Activated T-cell treated with anti-CD3 and anti-CD28 coated beads, Interleukin-2, amount 50 U/mL, for 4 hours (primary cell): ENCODE measurements around the gene PRKG1. TPM values are rescaled to one million over a fixed set of nuclear protein-coding genes. Genes with fewer than 3 reads are reported as not detected.

Source experiments
- ATAC-seq, 2 donors: fragments of 200-7000 bp; cut with Tn5 transposase; one replicate each; pipeline ENCODE4 v1.10.0; 2021
- DNase-seq: peaks from one replicate; pipeline ENCODE4 v3.0.0-alpha.2; 2020
- H3K27me3 Mint-ChIP-seq: one replicate; pipeline ENCODE4 v1.8.0; 2021; ENCODE audit warnings: low read depth, mixed read lengths
- H3K36me3 Mint-ChIP-seq: one replicate; pipeline ENCODE4 v1.8.0; 2022; ENCODE audit warnings: mixed read lengths; ENCODE audit not compliant: insufficient read depth
- H3K4me1 Mint-ChIP-seq: one replicate; pipeline ENCODE4 v1.8.0; 2021; ENCODE audit warnings: low read depth, mixed read lengths
- H3K4me3 Mint-ChIP-seq: one replicate; pipeline ENCODE4 v1.8.0; 2021; ENCODE audit warnings: mild to moderate bottlenecking, moderate library complexity, mixed read lengths
- H3K9me3 Mint-ChIP-seq: one replicate; pipeline ENCODE4 v1.8.0; 2021; ENCODE audit warnings: mixed read lengths
- total RNA-seq, 3 donors: library from RNA; stranded (reverse); gene quantifications; one replicate each; pipeline ENCODE4 v1.2.1, GENCODE V29; 2021

Gene PRKG1
- total RNA-seq, 3 donors from 2014 or later, result 0.08 TPM; not detected in 2

GRCh38 chr10:51297438-51297837, 223.2 kb downstream of the PRKG1 start:
- Mint-ChIP-seq H3K27me3 (no peaks in the 10 kb centered on the region), H3K36me3 (no peaks in the 10 kb centered on the region), H3K9me3 (peaks cover 4% of the 10 kb centered on the region), H3K4me3 (no peak overlapping the region), H3K4me1 (no peaks in the 10 kb centered on the region)
- ATAC-seq (no peak), DNase-seq (no peak)

GRCh38 chr10:51300617-51301304, 226.5 kb downstream of the PRKG1 start:
- no peaks in the 10 kb centered on the region for H3K36me3 Mint-ChIP-seq
- DNase-seq (no peak), ATAC-seq (no peak)
- H3K9me3 Mint-ChIP-seq, result no peaks in the 10 kb centered on the region
- no peaks in the 10 kb centered on the region for H3K4me1 Mint-ChIP-seq
- no peak overlapping the region for H3K4me3 Mint-ChIP-seq
- H3K27me3 Mint-ChIP-seq, result no peaks in the 10 kb centered on the region

- Mint-ChIP-seq H3K36me3 (no peaks in the 10 kb centered on the region), H3K4me1 (no peaks in the 10 kb centered on the region), H3K4me3 (no peak overlapping the region), H3K27me3 (no peaks in the 10 kb centered on the region), H3K9me3 (no peaks in the 10 kb centered on the region)
- ATAC-seq, result no peak
- no peak for DNase-seq
Measured at GRCh38 chr10:51301644-51302043, 227.4 kb downstream of the PRKG1 start.

- DNase-seq, result no peak
- no peaks in the 10 kb centered on the region for H3K4me1 Mint-ChIP-seq
- H3K36me3 Mint-ChIP-seq, result no peaks in the 10 kb centered on the region
- no peaks in the 10 kb centered on the region for H3K27me3 Mint-ChIP-seq
- ATAC-seq, result no peak
- H3K9me3 Mint-ChIP-seq, result no peaks in the 10 kb centered on the region
- no peak overlapping the region for H3K4me3 Mint-ChIP-seq
Measured at GRCh38 chr10:51302316-51302715, 228.0 kb downstream of the PRKG1 start.

GRCh38 chr10:51308116-51308515, 233.8 kb downstream of the PRKG1 start:
- Mint-ChIP-seq H3K36me3 (no peaks in the 10 kb centered on the region), H3K4me3 (no peak overlapping the region), H3K4me1 (no peaks in the 10 kb centered on the region), H3K27me3 (no peaks in the 10 kb centered on the region), H3K9me3 (no peaks in the 10 kb centered on the region)
- ATAC-seq (no peak), DNase-seq (no peak)

GRCh38 chr10:51311228-51311627, 236.9 kb downstream of the PRKG1 start:
- DNase-seq (no peak), ATAC-seq (no peak)
- Mint-ChIP-seq H3K36me3 (no peaks in the 10 kb centered on the region), H3K4me1 (no peaks in the 10 kb centered on the region), H3K9me3 (no peaks in the 10 kb centered on the region), H3K4me3 (no peak overlapping the region), H3K27me3 (no peaks in the 10 kb centered on the region)

GRCh38 chr10:51312817-51313216, 238.5 kb downstream of the PRKG1 start:
- DNase-seq (no peak), ATAC-seq (no peak)
- Mint-ChIP-seq H3K36me3 (no peaks in the 10 kb centered on the region), H3K4me3 (no peak overlapping the region), H3K9me3 (no peaks in the 10 kb centered on the region), H3K4me1 (no peaks in the 10 kb centered on the region), H3K27me3 (no peaks in the 10 kb centered on the region)

GRCh38 chr10:51313251-51313650, 239.0 kb downstream of the PRKG1 start:
- no peaks in the 10 kb centered on the region for H3K27me3 Mint-ChIP-seq
- H3K36me3 Mint-ChIP-seq, result no peaks in the 10 kb centered on the region
- DNase-seq, result no peak
- H3K4me1 Mint-ChIP-seq, result no peaks in the 10 kb centered on the region
- no peak for ATAC-seq
- H3K4me3 Mint-ChIP-seq, result no peak overlapping the region
- H3K9me3 Mint-ChIP-seq, result no peaks in the 10 kb centered on the region

GRCh38 chr10:51313773-51314478, 239.6 kb downstream of the PRKG1 start:
- ATAC-seq (no peak), DNase-seq (no peak)
- Mint-ChIP-seq H3K4me3 (no peak overlapping the region), H3K36me3 (no peaks in the 10 kb centered on the region), H3K9me3 (no peaks in the 10 kb centered on the region), H3K4me1 (no peaks in the 10 kb centered on the region), H3K27me3 (no peaks in the 10 kb centered on the region)

- no peaks in the 10 kb centered on the region for H3K4me1 Mint-ChIP-seq
- H3K4me3 Mint-ChIP-seq, result no peak overlapping the region
- no peak for ATAC-seq
- no peaks in the 10 kb centered on the region for H3K36me3 Mint-ChIP-seq
- no peaks in the 10 kb centered on the region for H3K27me3 Mint-ChIP-seq
- H3K9me3 Mint-ChIP-seq, result no peaks in the 10 kb centered on the region
- DNase-seq, result no peak
Measured at GRCh38 chr10:51314481-51314880, 240.2 kb downstream of the PRKG1 start.

- Mint-ChIP-seq H3K4me3 (no peak overlapping the region), H3K9me3 (no peaks in the 10 kb centered on the region), H3K4me1 (no peaks in the 10 kb centered on the region), H3K27me3 (no peaks in the 10 kb centered on the region), H3K36me3 (no peaks in the 10 kb centered on the region)
- DNase-seq, result no peak
- no peak for ATAC-seq
Measured at GRCh38 chr10:51318399-51319172, 244.3 kb downstream of the PRKG1 start.

GRCh38 chr10:51319173-51319435, 244.8 kb downstream of the PRKG1 start:
- Mint-ChIP-seq H3K27me3 (no peaks in the 10 kb centered on the region), H3K4me3 (no peak overlapping the region), H3K4me1 (no peaks in the 10 kb centered on the region), H3K9me3 (no peaks in the 10 kb centered on the region), H3K36me3 (no peaks in the 10 kb centered on the region)
- no peak for ATAC-seq
- no peak for DNase-seq

GRCh38 chr10:51321300-51321699, 247.0 kb downstream of the PRKG1 start:
- H3K27me3 Mint-ChIP-seq, result no peaks in the 10 kb centered on the region
- no peaks in the 10 kb centered on the region for H3K36me3 Mint-ChIP-seq
- H3K9me3 Mint-ChIP-seq, result peaks cover 3% of the 10 kb centered on the region
- ATAC-seq, result no peak
- no peaks in the 10 kb centered on the region for H3K4me1 Mint-ChIP-seq
- no peak overlapping the region for H3K4me3 Mint-ChIP-seq
- no peak for DNase-seq

GRCh38 chr10:51321980-51322379, 247.7 kb downstream of the PRKG1 start:
- H3K4me1 Mint-ChIP-seq, result no peaks in the 10 kb centered on the region
- DNase-seq (no peak), ATAC-seq (no peak)
- no peaks in the 10 kb centered on the region for H3K27me3 Mint-ChIP-seq
- no peak overlapping the region for H3K4me3 Mint-ChIP-seq
- no peaks in the 10 kb centered on the region for H3K36me3 Mint-ChIP-seq
- peaks cover 3% of the 10 kb centered on the region for H3K9me3 Mint-ChIP-seq

- no peak for DNase-seq
- no peaks in the 10 kb centered on the region for H3K27me3 Mint-ChIP-seq
- no peak for ATAC-seq
- H3K4me1 Mint-ChIP-seq, result no peaks in the 10 kb centered on the region
- no peaks in the 10 kb centered on the region for H3K36me3 Mint-ChIP-seq
- no peak overlapping the region for H3K4me3 Mint-ChIP-seq
- peaks cover 3% of the 10 kb centered on the region for H3K9me3 Mint-ChIP-seq
Measured at GRCh38 chr10:51325649-51326048, 251.4 kb downstream of the PRKG1 start.
